GM21367 (cell line): ENCODE data around the gene POLA1.
A peak's percentile ranks its signal among the peaks of the same experiment; 100 is the strongest.

Experiments
- ATAC-seq: cut with Tn5 transposase; IDR thresholded peaks from one replicate; pipeline ENCODE4 v1.9.1; 2021; ENCODE audit not compliant: unreplicated experiment

Gene POLA1

GRCh38 chrX:24694825-24695224 is 1.1 kb downstream of the POLA1 start:
- no peak for ATAC-seq

- ATAC-seq, result no peak
These were observed 2.6 kb downstream of the POLA1 start for GRCh38 chrX:24696294-24696693.

- ATAC-seq, result peak; percentile 95
These were observed 8.9 kb downstream of the POLA1 start for GRCh38 chrX:24702362-24703184.

GRCh38 chrX:24703185-24703494 is 9.4 kb downstream of the POLA1 start:
- no peak for ATAC-seq

GRCh38 chrX:24718771-24719170 is 25.1 kb downstream of the POLA1 start:
- no peak for ATAC-seq

- no peak for ATAC-seq
These were observed 26.3 kb downstream of the POLA1 start for GRCh38 chrX:24720036-24720435.

GRCh38 chrX:24728530-24728929 is 34.8 kb downstream of the POLA1 start:
- no peak for ATAC-seq

GRCh38 chrX:24732766-24733500 is 39.2 kb downstream of the POLA1 start:
- ATAC-seq, result no peak

GRCh38 chrX:24741330-24741729 is 47.6 kb downstream of the POLA1 start:
- no peak for ATAC-seq

- ATAC-seq, result no peak
These were observed 54.5 kb downstream of the POLA1 start for GRCh38 chrX:24748196-24748595.

GRCh38 chrX:24759786-24760185 is 66.1 kb downstream of the POLA1 start:
- no peak for ATAC-seq

- no peak for ATAC-seq
These were observed 66.8 kb downstream of the POLA1 start for GRCh38 chrX:24760363-24761000.

- ATAC-seq, result no peak
These were observed 67.6 kb downstream of the POLA1 start for GRCh38 chrX:24761306-24761705.

- ATAC-seq, result no peak
These were observed 70.3 kb downstream of the POLA1 start for GRCh38 chrX:24763989-24764388.

GRCh38 chrX:24767557-24767956 is 73.8 kb downstream of the POLA1 start:
- ATAC-seq, result no peak

- ATAC-seq, result no peak
These were observed 74.8 kb downstream of the POLA1 start for GRCh38 chrX:24768556-24768955.

GRCh38 chrX:24774650-24775049 is 80.9 kb downstream of the POLA1 start:
- no peak for ATAC-seq

- ATAC-seq, result no peak
These were observed 82.2 kb downstream of the POLA1 start for GRCh38 chrX:24775891-24776290.

GRCh38 chrX:24777660-24778059 is 83.9 kb downstream of the POLA1 start:
- ATAC-seq, result peak; percentile 99

- ATAC-seq, result no peak
These were observed 88.3 kb downstream of the POLA1 start for GRCh38 chrX:24782011-24782410.

GRCh38 chrX:24789047-24789446 is 95.3 kb downstream of the POLA1 start:
- no peak for ATAC-seq

GRCh38 chrX:24790166-24790565 is 96.4 kb downstream of the POLA1 start:
- no peak for ATAC-seq
